GM20000 (cell line): Measurements from ENCODE around the gene KCNMA1.
A peak's percentile ranks its signal among the peaks of the same experiment; 100 is the strongest.

Source experiments
- DNase-seq: peaks from one replicate; pipeline ENCODE4 v3.0.0; 2012; ENCODE audit warnings: low spot score
- TF ChIP-seq, protein P1 (sequence below): IDR thresholded peaks from 2 replicates; pipeline ENCODE4 v1.5.1; 2012; ENCODE audit warnings: mild to moderate bottlenecking, control low read depth; ENCODE audit errors: extremely low read depth, missing control alignments

KCNMA1 gene

DNA sequence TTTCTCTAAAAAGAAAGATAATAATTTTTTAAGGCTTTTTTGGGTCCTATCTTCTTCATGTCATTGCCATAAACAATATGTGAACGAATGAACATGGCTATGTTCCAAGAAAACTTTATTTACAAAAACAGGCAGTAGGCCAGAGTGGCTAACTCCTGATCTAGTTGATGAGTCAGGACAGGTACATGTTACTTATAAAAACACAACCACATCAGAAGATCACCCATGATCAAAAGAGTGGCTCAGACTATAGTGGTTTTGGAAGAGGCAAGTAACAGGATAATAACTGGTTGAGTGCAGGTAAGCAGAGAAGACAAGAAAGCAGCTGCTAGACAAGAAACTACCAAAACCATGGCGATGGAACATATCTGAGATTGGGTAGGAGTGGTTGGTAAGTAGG lies 468.7 kb downstream of the KCNMA1 start:
- TF ChIP-seq, protein P1, sequence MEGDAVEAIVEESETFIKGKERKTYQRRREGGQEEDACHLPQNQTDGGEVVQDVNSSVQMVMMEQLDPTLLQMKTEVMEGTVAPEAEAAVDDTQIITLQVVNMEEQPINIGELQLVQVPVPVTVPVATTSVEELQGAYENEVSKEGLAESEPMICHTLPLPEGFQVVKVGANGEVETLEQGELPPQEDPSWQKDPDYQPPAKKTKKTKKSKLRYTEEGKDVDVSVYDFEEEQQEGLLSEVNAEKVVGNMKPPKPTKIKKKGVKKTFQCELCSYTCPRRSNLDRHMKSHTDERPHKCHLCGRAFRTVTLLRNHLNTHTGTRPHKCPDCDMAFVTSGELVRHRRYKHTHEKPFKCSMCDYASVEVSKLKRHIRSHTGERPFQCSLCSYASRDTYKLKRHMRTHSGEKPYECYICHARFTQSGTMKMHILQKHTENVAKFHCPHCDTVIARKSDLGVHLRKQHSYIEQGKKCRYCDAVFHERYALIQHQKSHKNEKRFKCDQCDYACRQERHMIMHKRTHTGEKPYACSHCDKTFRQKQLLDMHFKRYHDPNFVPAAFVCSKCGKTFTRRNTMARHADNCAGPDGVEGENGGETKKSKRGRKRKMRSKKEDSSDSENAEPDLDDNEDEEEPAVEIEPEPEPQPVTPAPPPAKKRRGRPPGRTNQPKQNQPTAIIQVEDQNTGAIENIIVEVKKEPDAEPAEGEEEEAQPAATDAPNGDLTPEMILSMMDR: no peak
- no peak for DNase-seq

- DNase-seq: no peak
- TF ChIP-seq, protein P1: no peak
Observed at GRCh38 chr10:77168161-77168560, 469.4 kb downstream of the KCNMA1 start.

GRCh38 chr10:77165445-77166208 lies 472.0 kb downstream of the KCNMA1 start:
- TF ChIP-seq, protein P1: peak; percentile 63
- peak; percentile 41 for DNase-seq

- TF ChIP-seq, protein P1: no peak
- no peak for DNase-seq
Observed at GRCh38 chr10:77164616-77165311, 472.8 kb downstream of the KCNMA1 start.

GRCh38 chr10:77163670-77164348 lies 473.8 kb downstream of the KCNMA1 start:
- DNase-seq: no peak
- TF ChIP-seq, protein P1: no peak

GRCh38 chr10:77162697-77163096 lies 474.9 kb downstream of the KCNMA1 start:
- DNase-seq: no peak

More at GRCh38 chr10:77162697-77163096, 474.9 kb downstream of the KCNMA1 start:
- TF ChIP-seq, protein P1: no peak
